ENCODE measurements around the gene SLC35F1.

DNA sequence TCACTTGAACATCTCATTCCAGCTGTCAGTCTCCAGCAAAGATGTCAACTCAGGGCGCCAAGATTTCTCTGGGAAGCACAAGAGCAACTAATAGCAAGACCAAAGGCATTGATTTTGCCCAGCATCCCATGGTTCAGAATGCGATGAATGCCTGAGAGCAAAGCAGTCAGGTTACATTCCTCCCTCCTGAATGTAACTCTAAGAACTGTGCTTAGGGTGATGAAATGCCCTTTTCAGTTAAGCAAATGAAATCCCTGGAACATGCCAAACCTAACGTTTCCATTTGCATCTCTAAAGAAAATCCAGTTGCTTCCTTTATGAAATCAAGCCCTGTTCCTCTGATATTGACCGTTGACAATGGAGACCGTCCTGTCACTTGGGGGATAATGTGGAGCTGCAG, 417.1 kb downstream of the SLC35F1 start:
- TF ChIP-seq EZH2 (IDR thresholded peaks at IDR 0.05; ENCODE audit: insufficient read depth, poor library complexity, severe bottlenecking) (no peak), EZH2phosphoT487 (IDR thresholded peaks at IDR 0.05; ENCODE audit: insufficient read depth, low read depth) (no peak)
